GM18861 (cell line): ENCODE results near the gene TNFAIP2.
"Not testable (repeated sequence)": the region's sequence is repeated elsewhere in the genome, so short reads cannot be mapped to it uniquely, and the experiment has no call there.

Source experiments
- ATAC-seq: cut with Tn5 transposase; IDR thresholded peaks from one replicate; pipeline ENCODE4 v1.9.1; 2021; ENCODE audit not compliant: unreplicated experiment

TNFAIP2 gene

GRCh38 chr14:103105580-103106150 lies 17.6 kb upstream of the TNFAIP2 start:
- ATAC-seq, result no peak

- ATAC-seq, result no peak
These were observed 15.8 kb upstream of the TNFAIP2 start for GRCh38 chr14:103107455-103107854.

DNA sequence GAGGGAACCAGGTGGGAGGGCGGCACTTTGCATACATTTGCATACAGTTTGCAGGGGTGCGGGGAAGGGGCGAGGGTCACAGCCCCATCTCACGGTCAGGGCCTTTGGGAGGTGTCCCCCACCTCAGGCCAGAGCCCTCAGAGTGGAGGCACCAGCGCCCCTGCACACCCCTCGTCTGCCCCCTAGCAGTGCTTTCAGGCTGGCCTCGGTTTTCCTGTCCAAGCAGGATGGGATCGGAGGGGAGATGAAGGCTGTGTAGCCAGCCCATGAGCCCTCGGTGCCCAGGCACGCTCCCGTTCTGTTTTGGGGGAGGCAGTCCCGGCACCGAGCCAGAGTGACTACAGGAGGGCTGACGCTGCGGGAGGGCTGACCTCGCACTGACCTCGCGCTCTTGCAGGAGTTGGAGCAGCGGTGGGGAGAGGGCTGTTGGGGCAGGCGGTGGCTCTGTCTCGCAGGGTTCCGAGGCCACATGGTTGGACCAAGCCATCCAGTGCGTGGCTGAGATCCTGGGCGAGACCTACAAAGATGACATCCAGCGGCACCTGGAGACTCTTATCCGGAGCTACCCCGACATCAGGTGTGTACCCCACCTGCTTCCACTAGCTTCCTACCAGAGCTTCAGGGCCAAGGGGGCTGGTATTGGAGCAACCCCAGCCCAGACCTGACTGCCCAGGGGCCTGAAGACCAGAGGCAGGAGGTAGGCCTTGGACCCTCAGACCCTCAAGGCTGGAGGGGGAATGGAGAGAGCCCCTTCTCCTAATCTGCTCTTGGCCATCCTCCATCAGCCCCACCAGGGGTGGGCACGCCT lies 15.1 kb upstream of the TNFAIP2 start:
- ATAC-seq, result no peak

DNA sequence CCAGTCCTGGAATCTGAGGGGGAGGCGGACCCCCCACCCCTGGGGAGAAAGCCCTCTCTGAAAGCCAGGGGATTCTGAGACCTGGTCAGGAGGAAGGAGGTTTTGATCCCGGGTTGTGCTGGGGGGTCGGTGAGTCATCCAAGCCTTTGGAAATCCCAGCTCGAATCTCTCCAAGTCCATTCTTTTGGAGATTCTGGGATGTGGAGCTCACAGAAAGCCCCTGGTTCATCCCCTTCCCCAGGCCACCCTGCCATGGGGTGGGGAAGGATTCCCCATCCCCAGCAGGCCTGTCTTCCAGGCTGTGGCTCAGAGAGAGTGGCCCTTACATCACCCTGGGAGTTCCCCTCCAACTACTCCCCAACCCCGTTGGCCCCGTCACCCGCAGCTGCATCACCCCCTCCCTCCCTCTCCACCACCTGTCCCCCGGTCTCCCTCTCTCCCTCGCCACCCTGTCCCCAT lies 14.5 kb upstream of the TNFAIP2 start:
- ATAC-seq, result no peak

DNA sequence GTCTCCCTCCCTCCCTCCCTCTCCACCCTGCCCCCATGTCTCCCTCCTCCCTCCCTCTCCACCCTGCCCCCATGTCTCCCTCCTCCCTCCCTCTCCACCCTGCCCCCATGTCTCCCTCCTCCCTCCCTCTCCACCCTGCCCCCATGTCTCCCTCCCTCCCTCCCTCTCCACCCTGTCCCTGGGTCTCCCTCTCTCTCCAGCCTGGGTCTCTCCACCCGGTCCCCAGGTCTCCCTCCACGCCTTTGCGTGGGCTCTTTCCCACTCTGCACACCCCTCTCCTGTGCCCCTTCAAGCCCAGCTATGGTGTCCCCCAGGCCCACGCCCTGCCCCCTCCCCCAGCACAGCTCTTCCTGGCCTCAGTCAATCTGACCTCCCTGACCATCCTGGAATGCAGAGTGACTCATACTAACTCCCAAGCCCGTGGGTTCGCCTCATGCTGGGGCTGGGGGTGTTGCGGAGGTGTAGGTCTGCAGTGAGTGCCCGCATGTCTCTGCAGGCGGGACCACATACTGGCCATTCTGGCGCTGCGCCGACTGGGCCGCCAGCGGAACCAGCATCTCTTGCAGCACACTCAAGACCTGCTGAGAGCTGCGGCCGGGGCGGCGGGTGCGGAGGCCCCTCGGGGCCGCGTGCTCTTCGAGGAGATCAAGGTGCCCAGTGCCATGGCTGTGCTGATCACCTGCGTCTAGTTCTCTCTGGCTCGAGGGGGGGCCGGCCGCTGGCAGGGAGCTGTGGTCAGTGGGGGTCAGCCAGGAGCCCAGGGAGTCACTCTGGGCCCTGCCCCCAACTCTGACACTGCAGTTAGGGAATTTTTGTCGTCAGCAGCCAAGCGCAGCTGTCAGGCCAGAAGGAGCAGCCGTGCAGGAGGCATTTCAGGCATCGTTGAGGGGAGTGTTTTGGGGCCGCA lies 13.5 kb upstream of the TNFAIP2 start:
- no peak for ATAC-seq

GRCh38 chr14:103110681-103111231 lies 12.5 kb upstream of the TNFAIP2 start:
- no peak for ATAC-seq

- ATAC-seq, result no peak
These were observed 11.9 kb upstream of the TNFAIP2 start for GRCh38 chr14:103111232-103111868.

- no peak for ATAC-seq
These were observed 10.6 kb upstream of the TNFAIP2 start for GRCh38 chr14:103112400-103113243.

GRCh38 chr14:103113303-103113702 lies 10.0 kb upstream of the TNFAIP2 start:
- no peak for ATAC-seq

- ATAC-seq, result no peak
These were observed 9.5 kb upstream of the TNFAIP2 start for GRCh38 chr14:103113774-103114173.

DNA sequence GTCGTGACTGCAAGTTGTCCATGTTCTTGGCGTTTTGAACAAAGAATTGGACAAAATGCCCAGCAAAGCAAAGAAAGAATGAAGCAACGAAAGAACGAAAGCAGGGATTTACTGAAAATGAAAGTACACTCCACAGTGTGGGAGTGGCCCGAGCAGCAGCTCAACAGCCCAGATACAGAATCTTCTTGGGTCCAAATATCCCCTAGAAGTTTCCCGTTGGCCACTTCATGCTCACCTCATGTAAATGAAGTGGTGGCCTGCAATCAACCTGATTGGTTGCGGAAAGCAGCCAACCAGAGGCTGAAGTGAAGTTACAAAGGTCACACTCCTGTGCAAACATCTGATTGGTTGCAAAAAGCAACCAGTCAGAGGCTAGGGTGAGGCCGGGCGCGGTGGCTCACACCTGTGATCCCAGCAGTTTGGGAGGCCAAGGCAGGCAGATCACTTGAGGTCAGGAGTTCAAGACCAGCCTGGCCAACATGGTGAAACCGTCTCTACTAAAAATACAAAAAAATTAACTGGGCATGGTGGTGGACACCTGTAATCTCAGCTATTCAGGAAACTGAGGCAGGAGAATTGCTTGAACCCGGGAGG lies 8.1 kb upstream of the TNFAIP2 start:
- ATAC-seq, result not testable (repeated sequence)

- ATAC-seq, result no peak
These were observed 7.3 kb upstream of the TNFAIP2 start for GRCh38 chr14:103115845-103116572.

DNA sequence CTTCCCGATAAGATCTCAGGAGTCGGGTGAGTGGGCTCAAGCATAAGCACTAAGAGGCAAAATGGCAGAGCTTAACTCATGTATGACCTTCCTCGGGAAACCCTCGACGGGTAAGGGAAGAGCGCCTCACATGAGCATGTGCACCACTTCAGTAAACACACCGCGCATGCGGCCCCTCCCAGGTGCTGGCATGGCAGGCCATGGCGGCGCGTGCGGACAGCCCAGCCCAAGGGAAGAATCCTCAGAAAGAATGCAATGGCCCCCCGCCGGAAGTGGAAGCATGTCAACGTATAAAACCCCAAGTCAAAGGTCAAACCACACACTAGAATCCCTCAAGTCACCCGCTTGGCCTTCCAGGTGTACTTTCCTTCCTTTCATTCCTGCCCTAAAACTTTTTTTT lies 6.6 kb upstream of the TNFAIP2 start:
- no peak for ATAC-seq

- ATAC-seq, result not testable (repeated sequence)
These were observed 5.8 kb upstream of the TNFAIP2 start for GRCh38 chr14:103117499-103117898.

DNA sequence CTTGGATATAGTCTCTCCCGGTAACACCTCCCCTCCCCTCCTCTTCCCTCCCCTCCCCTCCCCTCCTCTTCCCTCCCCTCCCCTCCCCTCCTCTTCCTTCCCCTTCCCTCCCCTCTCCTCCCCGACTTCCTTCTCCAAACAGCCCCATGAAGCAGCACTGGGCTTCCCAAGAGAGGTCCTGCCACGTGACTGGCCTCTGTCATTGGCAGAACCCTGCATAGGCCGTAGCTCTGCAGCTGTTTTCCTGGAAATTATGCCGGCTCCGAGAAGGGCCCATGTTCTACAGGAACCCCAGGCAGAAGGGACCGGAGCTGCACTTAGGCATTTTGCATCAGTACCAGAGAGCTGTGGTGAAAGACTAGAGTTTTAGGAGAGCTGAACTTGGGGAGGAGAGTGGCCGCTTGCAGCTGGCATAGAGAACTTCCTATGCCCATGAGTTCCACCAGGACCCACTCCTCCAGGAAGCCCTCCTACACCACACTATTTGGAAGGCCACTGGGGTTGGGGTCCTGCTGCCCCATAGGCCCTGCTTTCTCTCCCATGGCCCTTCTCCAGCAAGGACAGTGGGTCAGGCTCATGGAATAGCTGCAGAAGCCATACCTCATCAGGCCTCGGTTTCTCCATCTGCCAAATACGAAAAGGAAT lies 5.1 kb upstream of the TNFAIP2 start:
- no peak for ATAC-seq

- no peak for ATAC-seq
These were observed 4.4 kb upstream of the TNFAIP2 start for GRCh38 chr14:103118663-103119404.

DNA sequence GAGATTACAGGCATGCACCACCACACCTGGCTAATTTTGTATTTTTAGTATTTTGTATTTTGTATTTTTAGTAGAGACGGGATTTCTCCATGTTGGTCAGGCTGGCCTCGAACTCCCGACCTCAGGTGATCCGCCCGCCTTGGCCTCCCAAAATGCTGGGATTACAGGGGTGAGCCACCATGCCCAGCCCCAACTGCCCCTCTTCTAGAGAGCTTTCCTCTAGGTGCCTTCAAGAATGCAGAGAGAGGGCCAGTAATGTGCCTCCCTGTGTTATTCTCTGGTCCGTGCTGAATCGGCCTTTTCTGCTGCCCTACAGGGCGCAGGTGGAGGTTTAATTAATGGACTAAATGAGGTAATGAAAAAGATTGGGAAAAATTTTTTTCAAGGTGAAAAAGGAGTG lies 3.7 kb upstream of the TNFAIP2 start:
- ATAC-seq, result not testable (repeated sequence)
